ENCODE measurements around the gene AIMP1. TPM values are rescaled to one million over a fixed set of nuclear protein-coding genes. Genes with fewer than 3 reads are reported as not detected.

Gene AIMP1
- total RNA-seq, 1 donor from 2014 or later: 37.9 TPM

- intact Hi-C loops (cut with DNase I): no loop called here
- ATAC-seq (ENCODE audit: poor library complexity): no peak
- DNase-seq: no peak
Observed at GRCh38 chr4:106338671-106339070, 22.3 kb downstream of the AIMP1 start.

GRCh38 chr4:106339431-106339830 is 23.1 kb downstream of the AIMP1 start:
- DNase-seq: no peak
- no peak for ATAC-seq (ENCODE audit: poor library complexity)
- intact Hi-C loops (cut with DNase I): no loop called here

- intact Hi-C loops (cut with DNase I): no loop called here
- DNase-seq (no peak), ATAC-seq (ENCODE audit: poor library complexity) (no peak)
Observed at GRCh38 chr4:106340774-106341173, 24.4 kb downstream of the AIMP1 start.

- ATAC-seq (ENCODE audit: poor library complexity) (no peak), DNase-seq (no peak)
- intact Hi-C loops (cut with DNase I): no loop called here
Observed at GRCh38 chr4:106343865-106344646, 27.7 kb downstream of the AIMP1 start.

GRCh38 chr4:106344647-106344970 is 28.3 kb downstream of the AIMP1 start:
- DNase-seq (no peak), ATAC-seq (ENCODE audit: poor library complexity) (no peak)
- intact Hi-C loops (cut with DNase I): no loop called here

- intact Hi-C loops (cut with DNase I): no loop called here
- DNase-seq: no peak
- ATAC-seq (ENCODE audit: poor library complexity): no peak
Observed at GRCh38 chr4:106347167-106347566, 30.8 kb downstream of the AIMP1 start.

GRCh38 chr4:106351016-106351415 is 34.7 kb downstream of the AIMP1 start:
- no peak for ATAC-seq (ENCODE audit: poor library complexity)
- DNase-seq: no peak
- intact Hi-C loops (cut with DNase I): no loop called here

GRCh38 chr4:106353786-106354185 is 37.4 kb downstream of the AIMP1 start:
- ATAC-seq (ENCODE audit: poor library complexity): no peak
- intact Hi-C loops (cut with DNase I): no loop called here

GRCh38 chr4:106355193-106355592 is 38.8 kb downstream of the AIMP1 start:
- DNase-seq (no peak), ATAC-seq (ENCODE audit: poor library complexity) (no peak)
- intact Hi-C loops (cut with DNase I): no loop called here

More at GRCh38 chr4:106353786-106354185, 37.4 kb downstream of the AIMP1 start:
- DNase-seq: no peak

GRCh38 chr4:106358899-106359298 is 42.5 kb downstream of the AIMP1 start:
- intact Hi-C loops (cut with DNase I): no loop called here
- DNase-seq (no peak), ATAC-seq (ENCODE audit: poor library complexity) (no peak)

GRCh38 chr4:106362086-106362825 is 45.9 kb downstream of the AIMP1 start:
- intact Hi-C loops (cut with DNase I): no loop called here
- ATAC-seq (ENCODE audit: poor library complexity): no peak

GRCh38 chr4:106364282-106364681 is 47.9 kb downstream of the AIMP1 start:
- ATAC-seq (ENCODE audit: poor library complexity): no peak
- intact Hi-C loops (cut with DNase I): no loop called here

More at GRCh38 chr4:106362086-106362825, 45.9 kb downstream of the AIMP1 start:
- DNase-seq: no peak

GRCh38 chr4:106365613-106366012 is 49.3 kb downstream of the AIMP1 start:
- DNase-seq: no peak
- ATAC-seq (ENCODE audit: poor library complexity): peak; percentile 82
- intact Hi-C loops (cut with DNase I): no loop called here

More at GRCh38 chr4:106364282-106364681, 47.9 kb downstream of the AIMP1 start:
- no peak for DNase-seq

- no peak for ATAC-seq (ENCODE audit: poor library complexity)
- intact Hi-C loops (cut with DNase I): no loop called here
- DNase-seq: no peak
Observed at GRCh38 chr4:106366026-106366425, 49.7 kb downstream of the AIMP1 start.

GRCh38 chr4:106367072-106367471 is 50.7 kb downstream of the AIMP1 start:
- DNase-seq (no peak), ATAC-seq (ENCODE audit: poor library complexity) (no peak)
- intact Hi-C loops (cut with DNase I): no loop called here

GRCh38 chr4:106368678-106369077 is 52.3 kb downstream of the AIMP1 start, which contains the start of gene GIMD1:
TSS of gene GIMD1 (minus strand) at chr4:106368778. CDS start at chr4:106367435, 1,343 bp downstream.
- ATAC-seq (ENCODE audit: poor library complexity): no peak
- no peak for DNase-seq
- intact Hi-C loops (cut with DNase I): no loop called here

- DNase-seq: no peak
- intact Hi-C loops (cut with DNase I): no loop called here
Observed at GRCh38 chr4:106369456-106370060, 53.2 kb downstream of the AIMP1 start.

GRCh38 chr4:106370214-106370613 is 53.9 kb downstream of the AIMP1 start:
- intact Hi-C loops (cut with DNase I): no loop called here
- DNase-seq (no peak), ATAC-seq (ENCODE audit: poor library complexity) (no peak)

More at GRCh38 chr4:106369456-106370060, 53.2 kb downstream of the AIMP1 start:
- ATAC-seq (ENCODE audit: poor library complexity): no peak

GRCh38 chr4:106371161-106371560 is 54.8 kb downstream of the AIMP1 start:
- DNase-seq (no peak), ATAC-seq (ENCODE audit: poor library complexity) (no peak)
- intact Hi-C loops (cut with DNase I): no loop called here

GRCh38 chr4:106373026-106373425 is 56.7 kb downstream of the AIMP1 start:
- intact Hi-C loops (cut with DNase I): no loop called here
- DNase-seq: no peak

More at GRCh38 chr4:106373026-106373425, 56.7 kb downstream of the AIMP1 start:
- no peak for ATAC-seq (ENCODE audit: poor library complexity)
